GM12878 (cell line): ENCODE results near the gene ARAP2. TPM values are rescaled to one million over a fixed set of nuclear protein-coding genes. Genes with fewer than 3 reads are reported as not detected.

Source experiments
- ATAC-seq: fragments of 200-7000 bp; cut with Tn5 transposase; 3 replicates; pipeline ENCODE4 v1.9.1; 2020; ENCODE audit warnings: mild to moderate bottlenecking, moderate library complexity
- BruUV-seq: library from RNA; stranded (reverse); fragments of 400-500 nt; replicated peaks from 2 replicates; lab custom pipeline; 2021; lab: Mats Ljungman, UMichigan
- CTCF ChIA-PET: fragments of 300-600 bp; sonication (Branson Sonifier 250); formaldehyde crosslinking; extraction: SDS; loops from one replicate; lab custom pipeline; 2021; ENCODE audit warnings: inconsistent platforms; lab: Yijun Ruan, JAX
- POLR2A ChIA-PET: fragments of 350-600 bp; formaldehyde crosslinking; extraction: SDS; loops from one replicate; lab custom pipeline; 2021; ENCODE audit warnings: inconsistent platforms; lab: Charles Lee
- RAD21 ChIA-PET: fragments of 300-600 bp; sonication (Branson Sonifier 250); formaldehyde crosslinking; loops from one replicate; lab custom pipeline; 2023; ENCODE audit warnings: antibody characterized with exemption; ENCODE audit not compliant: unreplicated experiment; lab: Charles Lee
- SMC1A ChIA-PET: fragments of 300-600 bp; sonication (Branson Sonifier 250); formaldehyde crosslinking; loops from one replicate; lab custom pipeline; 2023; ENCODE audit not compliant: unreplicated experiment, uncharacterized antibody; lab: Charles Lee
- DNase-seq: peaks from one replicate; pipeline ENCODE4 v3.0.0-alpha.2; 2011; ENCODE audit warnings: low read depth, low spot score
- FAIRE-seq: peaks from 3 replicates; lab custom pipeline; 2011; peaks lifted over from hg19 to GRCh38; lab: Jason Lieb, UNC
- H2AFZ ChIP-seq: 2 replicates; pipeline ENCODE4 v1.6.0; 2011; ENCODE audit warnings: low read depth, low read length, control low read depth; ENCODE audit not compliant: control insufficient read depth
- H3K27ac ChIP-seq: 2 replicates; pipeline ENCODE4 v1.5.1; 2011; ENCODE audit warnings: control low read depth; ENCODE audit not compliant: control insufficient read depth, insufficient read depth
- H3K27me3 ChIP-seq, 2 experiments: replicated peaks in 1 of 2; 2 replicates each; pipeline versions ENCODE4 v1.6.0 to v1.6.1; 2011; ENCODE audit warnings: low read length in 1 of 2; ENCODE audit not compliant: control insufficient read depth in 2 of 2, insufficient read depth in 2 of 2
- H3K36me3 ChIP-seq, 2 experiments: 2 replicates each; pipeline ENCODE4 v1.5.1; 2011; ENCODE audit warnings: low read length in 1 of 2; ENCODE audit not compliant: control insufficient read depth in 2 of 2, insufficient read depth in 2 of 2
- H3K4me1 ChIP-seq: 2 replicates; pipeline ENCODE4 v1.6.1; 2011; ENCODE audit warnings: mild to moderate bottlenecking, low read length, moderate library complexity, mixed read lengths; ENCODE audit not compliant: control insufficient read depth, insufficient read depth
- H3K4me2 ChIP-seq: 2 replicates; pipeline ENCODE4 v1.6.0; 2011; ENCODE audit warnings: control low read depth; ENCODE audit not compliant: control insufficient read depth, insufficient read depth
- H3K4me3 ChIP-seq: fragments of 200-600 bp; sonication (generic); 2 replicates; pipeline ENCODE4 v1.5.1; 2016
- H3K79me2 ChIP-seq: 2 replicates; pipeline ENCODE4 v1.6.0; 2011; ENCODE audit warnings: low read length; ENCODE audit not compliant: control insufficient read depth, insufficient read depth
- H3K9ac ChIP-seq: 2 replicates; pipeline ENCODE4 v1.8.0; 2011; ENCODE audit warnings: low read length, control low read depth, mixed read lengths; ENCODE audit not compliant: control insufficient read depth, insufficient read depth
- H3K9me3 ChIP-seq: replicated peaks from 3 replicates; pipeline ENCODE4 v1.5.1; 2011; ENCODE audit warnings: mild to moderate bottlenecking, low read length; ENCODE audit not compliant: control insufficient read depth, insufficient read depth
- H4K20me1 ChIP-seq: 2 replicates; pipeline ENCODE4 v1.6.0; 2011; ENCODE audit not compliant: control insufficient read depth, insufficient read depth
- CBX3 ChIP-seq: fragments of 200-600 bp; sonication (generic); IDR thresholded peaks from 2 replicates; pipeline ENCODE4 v1.6.1; 2016; ENCODE audit warnings: low read depth, borderline replicate concordance
- CHD4 ChIP-seq: fragments of 200-600 bp; sonication (generic); IDR thresholded peaks from 2 replicates; pipeline ENCODE4 v1.6.1; 2016; ENCODE audit warnings: mild to moderate bottlenecking
- E2F8 ChIP-seq: fragments of 450-650 bp; IDR thresholded peaks from 2 replicates; pipeline ENCODE4 v1.6.1; 2018; ENCODE audit warnings: mild to moderate bottlenecking, low read depth, moderate library complexity; ENCODE audit not compliant: partially characterized antibody
- JUNB ChIP-seq: IDR thresholded peaks from 2 replicates; pipeline ENCODE4 v1.6.1; 2016; ENCODE audit warnings: antibody characterized with exemption, mild to moderate bottlenecking
- LARP7 ChIP-seq: fragments of 450-650 bp; IDR thresholded peaks from 2 replicates; pipeline ENCODE4 v1.6.1; 2017; ENCODE audit warnings: mild to moderate bottlenecking
- NFIC ChIP-seq: IDR thresholded peaks from 2 replicates; pipeline ENCODE4 v1.6.1; 2012; ENCODE audit warnings: low read depth, mild to moderate bottlenecking, inconsistent platforms, low read length, moderate library complexity
- PBX3 ChIP-seq: IDR thresholded peaks from 2 replicates; pipeline ENCODE4 v1.6.1; 2011; ENCODE audit warnings: mild to moderate bottlenecking, low read depth, low read length, moderate library complexity; ENCODE audit not compliant: insufficient replicate concordance
- RUNX3 ChIP-seq: IDR thresholded peaks from 2 replicates; pipeline ENCODE4 v1.6.1; 2012; ENCODE audit warnings: low read length, inconsistent platforms
- WGBS: methylation state at CpG from one replicate; pipeline ENCODE4 v1.1.6; 2016; ENCODE audit warnings: low lambda C conversion rate; ENCODE audit not compliant: insufficient replicate concordance, insufficient coverage; ENCODE audit errors: missing lambda C conversion rate; 5-methylcytosine and 5-hydroxymethylcytosine counted together
- in situ Hi-C: fragments of 300-500 bp; cut with MboI; formaldehyde crosslinking; loops from 9 replicates; pipeline ENCODE4 v1.14.3; 2018; ENCODE audit warnings: mixed read lengths
- intact Hi-C: fragments of 100-400 bp; cut with micrococcal nuclease; formaldehyde crosslinking; loops from one replicate; pipeline ENCODE4 v1.14.2; 2022; ENCODE audit not compliant: unreplicated experiment
- polyA plus RNA-seq, 11 experiments: library from polyadenylated mRNA; depleted of rRNA in 4 of 11; unstranded in 6 of 11; stranded (reverse) in 5 of 11; fragments of >200 nt; fragmentation: Nextera tagmentation in 4 of 11; fragmentation: Illumina TruSeq in 1 of 11; extraction: Ambion mirVana in 4 of 11; extraction: Trizol in 1 of 11; gene quantifications; 1 replicate in 1 of 11; 2 replicates in 10 of 11; pipeline versions ENCODE4 v1.2.1 to v1.2.3, GENCODE V29; 2011 to 2016; ENCODE audit warnings: inconsistent platforms in 2 of 11, missing spikeins in 2 of 11, low read depth in 1 of 11
- total RNA-seq, 4 experiments: library from RNA; depleted of rRNA in 3 of 4; stranded (reverse); fragments of >200 nt in 3 of 4; fragmentation: Illumina TruSeq in 1 of 4; extraction: Trizol in 1 of 4; gene quantifications; 2 replicates each; pipeline versions ENCODE4 v1.2.1 to v1.2.3, GENCODE V29; 2013 to 2021

ARAP2 gene
- total and polyA plus RNA-seq, 10 of the 15 experiments (the other 5 are each of a cell fraction or from before 2014, with no cell fraction given): 5.4 to 36.1 (median 12.2) TPM

- H3K9ac ChIP-seq: no peak overlapping the region
- no peak overlapping the region for H3K4me2 ChIP-seq
- ATAC-seq: no peak
- BruUV-seq: no TSS peak
- H3K27ac ChIP-seq: 0 out of 2 replicates have a peak overlapping the region, but pooled peaks have one; percentile 8
- WGBS: 39% methylated on average over 2 of the region's 2 CpGs
- no peaks in the 10 kb centered on the region; the same call in 2 of the 3 replicates for H3K9me3 ChIP-seq
- no peak for DNase-seq
- no peaks in the 10 kb centered on the region for H4K20me1 ChIP-seq
- H3K27me3 ChIP-seq: no peaks in the 10 kb centered on the region
- CTCF ChIA-PET: no interaction called here
- no peak for FAIRE-seq
- intact Hi-C loops: no loop called here
- H3K36me3 ChIP-seq: no peaks in the 10 kb centered on the region
- POLR2A ChIA-PET: interaction anchor here (0.6 kb wide), 1 partner anchor 477 kb away, joined by 4 read pairs; no protein-coding TSS in a partner anchor
- RAD21 ChIA-PET: interaction anchor here (1.2 kb wide), 1 partner anchor 10 kb away, joined by 3 read pairs; no protein-coding TSS in a partner anchor
- no peak overlapping the region for H3K4me3 ChIP-seq
- TF ChIP-seq RUNX3 (peak; percentile 4; the same call in 1 of the 2 replicates), E2F8 (no peak), NFIC (0 out of 2 replicates have a peak, but pooled peaks have one; percentile 37), CHD4 (no peak), JUNB (peak; percentile 33), LARP7 (no peak), CBX3 (no peak), PBX3 (no peak)
- TF ChIP-seq, all 136 proteins: peak for 3
- Histone ChIP-seq H3K79me2 (no peaks in the 10 kb centered on the region), H3K4me1 (peaks cover 7% of the 10 kb centered on the region; the same call in 1 of the 2 replicates), H2AFZ (no peak overlapping the region; the same call in 1 of the 2 replicates)
- in situ Hi-C loops: no loop called here
- SMC1A ChIA-PET: interaction anchor here (1.2 to 3.1 kb wide), 4 partner anchors 23 to 110 kb away, joined by 3 to 11 read pairs (median 4); partner anchors contain the start of gene ARAP2
Observed at GRCh38 chr4:36288731-36289426, 44.6 kb upstream of the ARAP2 start.
